ENCODE data around the gene DLG5.

DNA sequence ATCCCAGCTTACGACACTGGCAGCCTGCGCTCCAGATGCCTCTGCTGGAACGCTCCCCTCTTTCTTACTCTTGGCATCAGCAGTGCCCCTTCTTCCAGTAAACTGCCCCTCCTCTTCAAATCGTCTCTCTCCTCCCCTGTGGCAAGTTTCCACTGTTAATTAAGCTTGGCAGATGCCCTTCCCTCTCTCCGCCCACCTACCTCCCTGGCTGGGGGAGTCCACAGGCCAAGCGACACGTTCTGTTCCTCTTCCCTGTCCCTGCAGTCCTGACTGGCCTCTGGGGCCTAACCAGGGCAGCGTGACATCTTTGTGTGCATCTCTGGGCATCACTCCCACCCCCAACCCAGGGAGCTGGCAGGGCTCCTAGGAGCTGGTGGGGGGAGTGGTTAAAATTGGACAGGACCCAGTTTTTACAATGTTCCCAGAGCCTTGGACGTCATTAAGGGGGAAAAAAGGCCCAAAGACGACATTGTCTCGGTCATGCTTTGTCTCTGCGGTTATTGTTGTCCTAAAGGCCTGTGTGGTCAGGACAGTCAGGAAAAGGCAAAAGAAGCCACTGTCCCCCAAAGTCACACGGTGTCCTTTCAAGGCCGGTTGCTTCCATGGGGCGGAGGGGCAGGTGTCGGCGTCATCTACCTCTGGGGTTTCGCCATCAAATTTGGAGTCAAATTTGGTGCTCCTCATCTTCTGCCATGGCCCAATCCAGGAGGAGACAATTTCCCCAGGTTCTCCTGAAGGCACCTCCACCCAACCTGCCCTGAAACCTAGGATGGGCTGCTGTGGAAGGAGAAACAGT, 54.2 kb downstream of the DLG5 start:
- TF ChIP-seq, protein P1, sequence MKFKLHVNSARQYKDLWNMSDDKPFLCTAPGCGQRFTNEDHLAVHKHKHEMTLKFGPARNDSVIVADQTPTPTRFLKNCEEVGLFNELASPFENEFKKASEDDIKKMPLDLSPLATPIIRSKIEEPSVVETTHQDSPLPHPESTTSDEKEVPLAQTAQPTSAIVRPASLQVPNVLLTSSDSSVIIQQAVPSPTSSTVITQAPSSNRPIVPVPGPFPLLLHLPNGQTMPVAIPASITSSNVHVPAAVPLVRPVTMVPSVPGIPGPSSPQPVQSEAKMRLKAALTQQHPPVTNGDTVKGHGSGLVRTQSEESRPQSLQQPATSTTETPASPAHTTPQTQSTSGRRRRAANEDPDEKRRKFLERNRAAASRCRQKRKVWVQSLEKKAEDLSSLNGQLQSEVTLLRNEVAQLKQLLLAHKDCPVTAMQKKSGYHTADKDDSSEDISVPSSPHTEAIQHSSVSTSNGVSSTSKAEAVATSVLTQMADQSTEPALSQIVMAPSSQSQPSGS (IDR thresholded peaks at IDR 0.05; ENCODE audit: low read length): no peak
- TF ChIP-seq TBL1XR1 (IDR thresholded peaks at IDR 0.05; ENCODE audit: low read depth, low read length) (no peak), CHD1 (IDR thresholded peaks at IDR 0.05; ENCODE audit: low read depth, low read length) (no peak), POLR2A (IDR thresholded peaks at IDR 0.05; ENCODE audit: low read depth, low read length) (no peak), JUNB (IDR thresholded peaks at IDR 0.05) (no peak), RAD21 (IDR thresholded peaks at IDR 0.05; ENCODE audit: insufficient read depth, low read depth, low read length) (no peak)
